Esophagus muscularis mucosa (tissue), 4 donors: ENCODE measurements around the gene C5orf58. TPM values are rescaled to one million over a fixed set of nuclear protein-coding genes. Genes with fewer than 3 reads are reported as not detected.

Experiments used
- DNase-seq: peaks from one replicate; pipeline ENCODE4 v3.0.0-alpha.2; 2017; ENCODE audit errors: extremely low spot score
- H3K27ac ChIP-seq, 4 donors: fragments of 200-600 bp; sonication (generic); replicated peaks in 1 of 4; 1 replicate in 3 of 4; 2 replicates in 1 of 4; pipeline ENCODE4 v1.5.1; 2016 to 2019; ENCODE audit warnings: mild to moderate bottlenecking in 1 of 4
- H3K27me3 ChIP-seq, 4 donors: fragments of 200-600 bp; sonication (generic); one replicate each; pipeline versions ENCODE4 v1.5.1 to v1.6.0; 2016 to 2019
- H3K36me3 ChIP-seq, 4 donors: fragments of 200-600 bp; sonication (generic); one replicate each; pipeline ENCODE4 v1.5.1; 2016 to 2019
- H3K4me1 ChIP-seq, 4 donors: fragments of 200-600 bp; sonication (generic); one replicate each; pipeline ENCODE4 v1.5.1; 2016 to 2019
- H3K4me3 ChIP-seq, 4 donors: fragments of 200-600 bp; sonication (generic); 1 replicate in 2 of 4; 2 replicates in 2 of 4; pipeline ENCODE4 v1.5.1; 2016 to 2019; ENCODE audit warnings: mild to moderate bottlenecking in 4 of 4, moderate library complexity in 1 of 4
- H3K9me3 ChIP-seq, 4 donors: fragments of 200-600 bp; sonication (generic); 1 replicate in 3 of 4; 2 replicates in 1 of 4; pipeline ENCODE4 v1.5.1; 2016 to 2019
- CTCF ChIP-seq, 3 experiments: fragments of 200-600 bp in 2 of 3; fragments of 450-650 bp in 1 of 3; sonication (generic) in 2 of 3; IDR thresholded peaks; one replicate each; pipeline ENCODE4 v1.5.1; 2017 to 2019; ENCODE audit warnings: antibody characterized with exemption in 3 of 3, mild to moderate bottlenecking in 2 of 3, moderate library complexity in 1 of 3
- EP300 ChIP-seq: sonication (generic); formaldehyde crosslinking; IDR thresholded peaks from one replicate; pipeline ENCODE4 v1.6.1; 2017; ENCODE audit warnings: antibody characterized with exemption
- POLR2A ChIP-seq: fragments of 450-650 bp; IDR thresholded peaks from one replicate; pipeline ENCODE4 v1.6.1; 2017; ENCODE audit warnings: antibody characterized with exemption, moderate library complexity, mild to moderate bottlenecking, low read depth
- POLR2AphosphoS5 ChIP-seq, 2 donors: sonication (generic); formaldehyde crosslinking; IDR thresholded peaks; one replicate each; pipeline ENCODE4 v1.6.1; 2017; ENCODE audit warnings: antibody characterized with exemption in 2 of 2
- WGBS: methylation state at CpG from one replicate; pipeline ENCODE4 v1.1.5; 2018; 5-methylcytosine and 5-hydroxymethylcytosine counted together
- intact Hi-C: fragments of 100-400 bp; cut with DNase I; formaldehyde crosslinking; loops from one replicate; pipeline ENCODE4 v1.15.1; 2023
- total RNA-seq, 4 donors: library from RNA; depleted of rRNA; stranded (reverse); fragments of >200 nt; gene quantifications; one replicate each; pipeline versions ENCODE4 v1.1.0 to v1.2.1, GENCODE V29; 2016

Gene C5orf58
- total RNA-seq, 4 donors from 2014 or later: 6.5 TPM; not detected in 3

- Histone ChIP-seq H3K27me3 (no peaks in the 10 kb centered on the region), H3K4me1 (peaks cover 0 to 59% (median 47%) of the 10 kb centered on the region in 4 donors), H3K4me3 (no peak overlapping the region), H3K36me3 (no peaks in the 10 kb centered on the region), H3K9me3 (no peaks in the 10 kb centered on the region), H3K27ac (peak overlapping the region in 1 of 4 donors; percentile 27)
- peak; percentile 73 to 84 (median 81) for TF ChIP-seq CTCF (IDR thresholded peaks at IDR 0.05)
- peak in 1 of 2 donors; percentile 7 for TF ChIP-seq POLR2AphosphoS5 (IDR thresholded peaks at IDR 0.05)
- TF ChIP-seq EP300: no peak
- no peak for TF ChIP-seq POLR2A
- DNase-seq: peak; percentile 96
- intact Hi-C loops: loop anchor here (5.0 kb wide), 2 partner anchors 42 to 407 kb away; no protein-coding TSS in a partner anchor
- 84% methylated on average over 5 of the region's 7 CpGs for WGBS
Observed at GRCh38 chr5:170225326-170226128, 7.3 kb upstream of the C5orf58 start.

GRCh38 chr5:170226129-170226615 is 6.6 kb upstream of the C5orf58 start:
- no peak for DNase-seq
- intact Hi-C loops: loop anchor here (5.0 kb wide), 2 partner anchors 41 to 406 kb away; no protein-coding TSS in a partner anchor
- WGBS: 86% methylated on average over 9 of the region's 9 CpGs
- no peaks in the 10 kb centered on the region for H3K36me3 ChIP-seq
- H3K4me3 ChIP-seq: no peak overlapping the region
- TF ChIP-seq EP300 (no peak), CTCF (IDR thresholded peaks at IDR 0.05) (peak in 1 of 3 experiments; percentile 2)
- H3K9me3 ChIP-seq: no peaks in the 10 kb centered on the region
- H3K4me1 ChIP-seq: peaks cover 0 to 54% (median 41%) of the 10 kb centered on the region in 4 donors
- peak overlapping the region in 1 of 4 donors; percentile 27 for H3K27ac ChIP-seq
- H3K27me3 ChIP-seq: no peaks in the 10 kb centered on the region

- intact Hi-C loops: loop anchor here (5.0 kb wide), 2 partner anchors 41 to 406 kb away; no protein-coding TSS in a partner anchor
- Histone ChIP-seq H3K9me3 (no peaks in the 10 kb centered on the region), H3K4me1 (peaks cover 0 to 49% (median 36%) of the 10 kb centered on the region in 4 donors), H3K36me3 (no peaks in the 10 kb centered on the region), H3K27me3 (no peaks in the 10 kb centered on the region), H3K27ac (peak overlapping the region in 2 of 4 donors; percentile 28 to 40), H3K4me3 (no peak overlapping the region)
- WGBS: 69% methylated on average over 2 of the region's 2 CpGs
- no peak for TF ChIP-seq POLR2AphosphoS5 (IDR thresholded peaks at IDR 0.05)
- no peak for TF ChIP-seq POLR2A
- no peak for TF ChIP-seq CTCF (IDR thresholded peaks at IDR 0.05)
- no peak for TF ChIP-seq EP300
- DNase-seq: no peak
Observed at GRCh38 chr5:170226661-170227060, 6.1 kb upstream of the C5orf58 start.

- Histone ChIP-seq H3K27ac (peak overlapping the region in 3 of 4 donors; percentile 20 to 52 (median 30)), H3K4me3 (no peak overlapping the region), H3K4me1 (peaks cover 0 to 28% (median 17%) of the 10 kb centered on the region in 4 donors), H3K27me3 (no peaks in the 10 kb centered on the region), H3K36me3 (no peaks in the 10 kb centered on the region), H3K9me3 (no peaks in the 10 kb centered on the region)
- TF ChIP-seq EP300 (no peak), POLR2A (no peak), POLR2AphosphoS5 (IDR thresholded peaks at IDR 0.05) (no peak), CTCF (IDR thresholded peaks at IDR 0.05) (no peak)
- WGBS: 53% methylated on average over 6 of the region's 6 CpGs
- no peak for DNase-seq
- intact Hi-C loops: loop anchor here (5.0 kb wide), 2 partner anchors 38 to 403 kb away; no protein-coding TSS in a partner anchor
Observed at GRCh38 chr5:170228762-170229435, 3.9 kb upstream of the C5orf58 start.
